Activated CD8-positive, alpha-beta memory T cell treated with anti-CD3 and anti-CD28 coated beads for 36 hours (primary cell): ENCODE data around the gene HMOX2. TPM values are rescaled to one million over a fixed set of nuclear protein-coding genes. Genes with fewer than 3 reads are reported as not detected.

Experiments
- CTCF ChIA-PET: fragments of 350-600 bp; sonication (Branson Sonifier 250); formaldehyde crosslinking; loops from one replicate; lab custom pipeline; 2021; ENCODE audit warnings: antibody characterized with exemption; lab: Charles Lee
- POLR2A ChIA-PET: fragments of 350-600 bp; sonication (Branson Sonifier 250); formaldehyde crosslinking; loops from one replicate; lab custom pipeline; 2021; ENCODE audit warnings: antibody characterized with exemption; lab: Charles Lee
- total RNA-seq, 2 experiments: library from RNA; stranded (reverse); gene quantifications; one replicate each; pipeline ENCODE4 v1.2.3, GENCODE V29; 2021

The HMOX2 gene, protein sequence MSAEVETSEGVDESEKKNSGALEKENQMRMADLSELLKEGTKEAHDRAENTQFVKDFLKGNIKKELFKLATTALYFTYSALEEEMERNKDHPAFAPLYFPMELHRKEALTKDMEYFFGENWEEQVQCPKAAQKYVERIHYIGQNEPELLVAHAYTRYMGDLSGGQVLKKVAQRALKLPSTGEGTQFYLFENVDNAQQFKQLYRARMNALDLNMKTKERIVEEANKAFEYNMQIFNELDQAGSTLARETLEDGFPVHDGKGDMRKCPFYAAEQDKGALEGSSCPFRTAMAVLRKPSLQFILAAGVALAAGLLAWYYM
- 10 to 100 TPM; 92.9 to 94.6 TPM for total RNA-seq

DNA sequence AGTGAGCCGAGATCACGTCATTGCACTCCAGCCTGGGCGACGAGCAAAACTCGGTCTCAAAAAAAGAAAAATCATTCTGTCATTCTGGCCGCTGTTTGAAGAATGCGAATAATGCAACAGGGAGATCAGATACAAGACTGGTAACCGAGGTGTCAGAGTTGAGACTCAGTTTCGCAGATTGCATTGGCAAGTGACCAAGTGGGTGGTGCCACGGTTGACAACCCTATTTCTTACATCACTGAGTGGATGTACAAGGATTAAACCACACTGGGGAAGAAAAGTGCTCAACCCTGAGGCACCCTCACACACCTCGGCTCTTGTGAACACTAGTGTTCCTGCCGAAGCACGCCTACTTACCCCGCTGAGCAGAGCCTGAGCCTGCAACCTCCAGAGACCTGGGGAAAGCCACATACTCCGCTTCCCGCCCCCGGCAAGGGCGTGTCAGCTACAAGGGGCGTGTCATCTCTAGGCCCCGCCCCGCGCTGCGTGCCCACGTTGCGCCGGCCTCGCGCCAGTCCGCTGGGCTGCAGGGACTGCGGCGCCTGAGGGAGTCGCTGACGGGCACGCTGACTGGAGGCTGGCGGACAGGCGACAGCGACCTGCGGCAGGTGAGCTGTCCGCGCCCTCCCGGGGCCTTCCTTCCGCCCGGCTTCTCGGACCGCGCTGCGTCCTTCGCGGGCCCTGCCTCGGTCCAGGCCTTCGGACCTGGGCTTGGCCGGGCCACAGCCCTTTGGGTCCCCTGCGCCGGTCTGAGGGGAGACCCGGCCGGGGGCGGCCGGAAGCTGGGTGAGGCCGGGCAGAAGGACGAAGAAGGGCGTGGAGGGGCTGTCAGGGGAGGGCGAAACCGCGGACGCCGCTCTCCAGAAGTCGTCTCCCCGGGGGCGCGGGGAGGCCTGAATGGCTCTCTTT, at the start of gene HMOX2:
TSS of gene HMOX2 (plus strand) at position 519 of the 909 bp plus-strand sequence. CDS start 29,127 bp downstream, outside the sequence.
- ChIA-PET POLR2A (interaction anchor here (0.5 to 4.7 kb wide), 14 partner anchors 10 to 292 kb away, joined by 3 to 31 read pairs (median 4); partner anchors contain the start of genes CORO7 and TFAP4), CTCF (interaction anchor here (0.7 to 5.3 kb wide), 12 partner anchors 10 to 148 kb away, joined by 3 to 36 read pairs (median 4); partner anchors contain the start of genes CORO7 and MGRN1)

DNA sequence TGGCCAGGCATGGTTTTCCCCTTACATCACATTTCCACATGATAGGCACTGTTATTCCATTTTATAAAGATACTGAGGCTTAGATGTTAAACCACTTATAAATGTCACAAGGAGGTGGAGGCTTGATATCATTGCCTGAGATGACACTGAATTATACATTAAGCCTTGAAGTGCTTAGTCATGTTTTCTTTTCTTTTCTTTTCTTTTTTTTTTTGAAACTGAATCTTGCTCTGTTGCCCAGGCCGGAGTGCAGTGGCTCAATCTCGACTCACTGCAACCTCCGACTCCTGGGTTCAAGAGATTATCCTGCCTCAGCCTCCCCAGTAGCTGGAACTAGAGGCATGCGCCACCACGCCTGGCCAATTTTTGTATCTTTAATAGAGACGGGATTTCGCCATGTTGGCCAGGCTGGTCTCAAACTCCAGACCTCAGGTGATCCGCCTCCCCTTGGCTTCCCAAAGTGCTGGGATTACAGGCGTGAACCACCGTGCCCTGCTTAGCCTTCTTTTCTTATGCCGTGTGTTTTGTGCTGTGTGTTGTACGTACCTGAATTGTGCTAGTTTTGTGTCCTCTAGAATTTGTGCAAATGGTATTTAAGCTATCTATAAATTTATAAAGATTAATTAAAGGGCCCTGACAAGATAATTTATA, 49.4 kb upstream of the HMOX2 start:
- CTCF ChIA-PET: no interaction called here

GRCh38 chr16:4428500-4428899, 47.7 kb upstream of the HMOX2 start:
- POLR2A ChIA-PET: interaction anchor here (0.7 kb wide), 1 partner anchor 38 kb away, joined by 3 read pairs; no protein-coding TSS in a partner anchor
- CTCF ChIA-PET: interaction anchor here (0.8 to 1.4 kb wide), 3 partner anchors 10 to 26 kb away, joined by 3 to 5 read pairs (median 3); no protein-coding TSS in a partner anchor

More for the DNA sequence above, 49.4 kb upstream of the HMOX2 start:
- POLR2A ChIA-PET: interaction anchor here (1.1 to 1.2 kb wide), 2 partner anchors 11 to 39 kb away, joined by 3 read pairs; no protein-coding TSS in a partner anchor

GRCh38 chr16:4431023-4431422, 45.2 kb upstream of the HMOX2 start:
- CTCF ChIA-PET: no interaction called here

DNA sequence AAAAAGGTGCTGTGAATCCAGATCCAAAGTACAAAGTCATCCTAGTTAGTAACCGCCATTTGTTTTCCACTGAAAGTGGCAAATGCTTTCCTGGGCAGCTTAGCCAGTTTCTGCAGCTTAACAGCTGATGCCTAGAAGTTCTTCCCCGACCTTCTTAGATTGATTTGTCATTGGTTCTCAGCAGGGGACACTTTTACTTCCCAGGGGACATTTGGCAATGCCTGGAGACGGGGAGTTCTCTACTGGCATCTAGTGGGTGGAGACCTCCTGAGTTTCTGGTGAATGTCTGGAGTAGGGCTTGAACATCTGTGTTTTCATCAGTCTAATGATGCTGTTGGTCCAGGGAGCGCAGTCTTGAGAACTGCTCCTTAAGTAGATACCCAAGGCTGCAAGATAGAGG, 43.0 kb upstream of the HMOX2 start:
- ChIA-PET CTCF (interaction anchor here (1.3 kb wide), 1 partner anchor 18 kb away, joined by 4 read pairs; no protein-coding TSS in a partner anchor), POLR2A (no interaction called here)

More at GRCh38 chr16:4431023-4431422, 45.2 kb upstream of the HMOX2 start:
- POLR2A ChIA-PET: no interaction called here

- CTCF ChIA-PET: interaction anchor here (0.5 to 1.3 kb wide), 3 partner anchors 17 to 93 kb away, joined by 3 to 5 read pairs (median 4); no protein-coding TSS in a partner anchor
- POLR2A ChIA-PET: no interaction called here
Measured at GRCh38 chr16:4433914-4434787, 42.0 kb upstream of the HMOX2 start.

- CTCF ChIA-PET: no interaction called here
- POLR2A ChIA-PET: no interaction called here
Measured at GRCh38 chr16:4435337-4436067, 40.7 kb upstream of the HMOX2 start.

DNA sequence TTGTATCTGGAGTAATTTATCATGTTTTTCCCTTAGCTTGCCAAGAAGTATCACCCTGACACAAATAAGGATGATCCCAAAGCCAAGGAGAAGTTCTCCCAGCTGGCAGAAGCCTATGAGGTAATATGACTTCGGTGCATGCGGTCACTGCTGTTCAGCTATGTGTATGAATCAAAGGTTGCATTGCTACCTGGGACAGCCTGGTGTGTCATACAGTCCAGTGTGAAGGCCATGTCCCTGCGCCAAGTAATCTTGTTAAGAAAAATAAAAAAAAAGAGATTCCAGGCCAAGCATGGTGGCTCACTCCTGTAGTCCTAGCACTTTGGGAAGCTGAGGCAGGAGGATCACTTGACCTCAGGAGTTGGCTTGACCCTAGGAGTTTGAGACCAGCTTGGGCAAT, 38.8 kb upstream of the HMOX2 start:
- CTCF ChIA-PET: interaction anchor here (0.5 to 1.6 kb wide), 2 partner anchors 78 to 240 kb away, joined by 3 read pairs; no protein-coding TSS in a partner anchor
- POLR2A ChIA-PET: interaction anchor here (0.5 kb wide), 1 partner anchor 124 kb away, joined by 4 read pairs; no protein-coding TSS in a partner anchor

GRCh38 chr16:4442371-4442770, 33.8 kb upstream of the HMOX2 start:
- CTCF ChIA-PET: interaction anchor here (0.6 to 1.1 kb wide), 2 partner anchors 21 to 187 kb away, joined by 3 to 4 read pairs; no protein-coding TSS in a partner anchor

DNA sequence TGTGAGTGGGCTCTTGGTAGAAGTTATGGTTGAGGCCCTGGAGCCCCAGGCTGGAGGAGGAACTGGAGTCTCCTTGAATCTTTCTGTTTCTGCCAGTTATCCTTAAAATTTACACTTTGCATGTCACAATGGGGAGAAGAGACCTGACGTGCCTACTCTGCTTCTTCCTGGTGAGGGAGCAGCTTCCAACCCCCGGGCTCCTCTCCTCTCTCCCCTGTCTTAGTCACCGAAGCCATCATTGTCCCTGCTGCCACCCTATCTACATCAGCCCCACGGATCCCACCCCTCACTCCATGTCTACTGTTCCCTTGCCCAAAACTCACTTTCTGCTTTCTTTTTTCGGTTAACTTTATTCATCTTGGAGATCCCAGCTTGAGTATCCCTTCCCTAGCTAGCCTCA, 32.9 kb upstream of the HMOX2 start:
- ChIA-PET POLR2A (no interaction called here), CTCF (no interaction called here)

More at GRCh38 chr16:4442371-4442770, 33.8 kb upstream of the HMOX2 start:
- POLR2A ChIA-PET: no interaction called here

- POLR2A ChIA-PET: no interaction called here
- CTCF ChIA-PET: no interaction called here
Measured at GRCh38 chr16:4443986-4444385, 32.2 kb upstream of the HMOX2 start.

- POLR2A ChIA-PET: interaction anchor here (1.0 kb wide), 1 partner anchor 35 kb away, joined by 3 read pairs; no protein-coding TSS in a partner anchor
- CTCF ChIA-PET: interaction anchor here (1.0 to 1.4 kb wide), 2 partner anchors 45 to 96 kb away, joined by 3 read pairs; no protein-coding TSS in a partner anchor
Measured at GRCh38 chr16:4450430-4450829, 25.8 kb upstream of the HMOX2 start.

- ChIA-PET CTCF (interaction anchor here (1.3 to 1.4 kb wide), 2 partner anchors 17 to 96 kb away, joined by 3 to 4 read pairs; no protein-coding TSS in a partner anchor), POLR2A (interaction anchor here (1.0 kb wide), 1 partner anchor 36 kb away, joined by 3 read pairs; no protein-coding TSS in a partner anchor)
Measured at GRCh38 chr16:4450931-4451519, 25.2 kb upstream of the HMOX2 start.

DNA sequence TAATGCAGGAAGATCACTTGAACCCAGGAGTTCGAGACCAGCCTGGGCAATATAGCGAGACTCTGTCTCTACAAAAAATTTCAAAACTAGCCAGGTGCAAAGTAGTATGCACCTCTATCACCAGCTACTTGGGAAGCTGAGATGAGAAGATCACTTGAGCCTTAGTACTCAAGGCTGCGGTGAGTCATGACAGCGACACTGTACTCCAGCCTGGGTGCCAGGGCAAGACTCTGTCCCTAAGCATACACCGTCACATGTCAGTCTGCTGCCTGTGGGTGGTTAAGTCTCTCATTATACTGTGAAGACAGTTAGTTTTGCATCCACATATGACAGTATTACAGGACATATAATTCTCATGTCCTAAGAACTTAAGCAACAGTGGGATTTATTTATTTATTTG, 23.5 kb upstream of the HMOX2 start:
- POLR2A ChIA-PET: no interaction called here
- CTCF ChIA-PET: no interaction called here

DNA sequence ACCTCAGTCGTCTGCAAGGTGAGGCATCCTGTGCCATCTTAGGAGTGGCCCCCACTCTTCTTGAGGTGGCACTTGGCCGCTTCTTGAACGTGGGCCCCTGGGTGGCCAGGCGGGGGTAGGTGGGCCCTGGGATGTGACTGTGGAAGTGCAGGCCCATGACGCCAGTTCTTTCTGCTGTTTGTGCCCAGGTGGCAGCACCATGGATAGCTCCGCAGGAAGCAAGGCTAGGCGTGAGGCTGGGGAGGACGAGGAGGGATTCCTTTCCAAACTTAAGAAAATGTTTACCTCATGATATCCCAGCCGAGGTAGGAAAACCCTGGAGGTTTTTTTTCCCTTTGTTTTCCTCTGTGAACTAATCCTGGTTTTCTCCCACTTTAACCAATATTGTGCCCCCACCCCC, 21.6 kb upstream of the HMOX2 start:
- ChIA-PET POLR2A (no interaction called here), CTCF (no interaction called here)

- POLR2A ChIA-PET: no interaction called here
- CTCF ChIA-PET: no interaction called here
Measured at GRCh38 chr16:4455081-4455480, 21.1 kb upstream of the HMOX2 start.
